Suprapubic skin (tissue), 4 donors: ENCODE measurements around the gene PCBP3. TPM values are rescaled to one million over a fixed set of nuclear protein-coding genes. Genes with fewer than 3 reads are reported as not detected.

Experiments used
- DNase-seq, 2 donors: peaks; one replicate each; pipeline ENCODE4 v3.0.0-alpha.2; 2019; ENCODE audit warnings: low spot score in 2 of 2
- H3K27ac ChIP-seq: fragments of 200-600 bp; sonication (generic); one replicate; pipeline ENCODE4 v1.5.1; 2019
- H3K27me3 ChIP-seq: fragments of 200-600 bp; sonication (generic); one replicate; pipeline ENCODE4 v1.5.1; 2019
- H3K36me3 ChIP-seq: fragments of 200-600 bp; sonication (generic); one replicate; pipeline ENCODE4 v1.5.1; 2019
- H3K4me1 ChIP-seq: fragments of 200-600 bp; sonication (generic); one replicate; pipeline ENCODE4 v1.5.1; 2019
- H3K4me3 ChIP-seq: fragments of 200-600 bp; sonication (generic); one replicate; pipeline ENCODE4 v1.5.1; 2019; ENCODE audit warnings: mild to moderate bottlenecking
- H3K9me3 ChIP-seq: fragments of 200-600 bp; sonication (generic); one replicate; pipeline ENCODE4 v1.5.1; 2019
- EP300 ChIP-seq: sonication (generic); formaldehyde crosslinking; IDR thresholded peaks from one replicate; pipeline ENCODE4 v1.6.1; 2017; ENCODE audit warnings: antibody characterized with exemption
- POLR2A ChIP-seq, 2 donors: fragments of 450-650 bp; IDR thresholded peaks; one replicate each; pipeline ENCODE4 v1.6.1; 2017; ENCODE audit warnings: antibody characterized with exemption in 2 of 2, mild to moderate bottlenecking in 2 of 2, moderate library complexity in 2 of 2
- POLR2AphosphoS5 ChIP-seq, 3 donors: sonication (generic); formaldehyde crosslinking; IDR thresholded peaks; one replicate each; pipeline ENCODE4 v1.6.1; 2017; ENCODE audit warnings: antibody characterized with exemption in 3 of 3
- WGBS: methylation state at CpG from one replicate; pipeline ENCODE4 v1.1.5; 2018; 5-methylcytosine and 5-hydroxymethylcytosine counted together
- total RNA-seq, 4 donors: library from RNA; depleted of rRNA; stranded (reverse); fragments of >200 nt; gene quantifications; one replicate each; pipeline ENCODE4 v1.1.0, GENCODE V29; 2016
- TF ChIP-seq, protein P1 (sequence below), 2 donors: fragments of 200-600 bp in 1 of 2; fragments of 450-650 bp in 1 of 2; sonication (generic) in 1 of 2; IDR thresholded peaks; one replicate each; pipeline ENCODE4 v1.5.1; 2016 to 2019; ENCODE audit warnings: antibody characterized with exemption in 2 of 2, mild to moderate bottlenecking in 1 of 2, moderate library complexity in 1 of 2

Gene PCBP3
- total RNA-seq, 4 donors from 2014 or later = 0.97 to 7.3 (median 2.7) TPM

DNA sequence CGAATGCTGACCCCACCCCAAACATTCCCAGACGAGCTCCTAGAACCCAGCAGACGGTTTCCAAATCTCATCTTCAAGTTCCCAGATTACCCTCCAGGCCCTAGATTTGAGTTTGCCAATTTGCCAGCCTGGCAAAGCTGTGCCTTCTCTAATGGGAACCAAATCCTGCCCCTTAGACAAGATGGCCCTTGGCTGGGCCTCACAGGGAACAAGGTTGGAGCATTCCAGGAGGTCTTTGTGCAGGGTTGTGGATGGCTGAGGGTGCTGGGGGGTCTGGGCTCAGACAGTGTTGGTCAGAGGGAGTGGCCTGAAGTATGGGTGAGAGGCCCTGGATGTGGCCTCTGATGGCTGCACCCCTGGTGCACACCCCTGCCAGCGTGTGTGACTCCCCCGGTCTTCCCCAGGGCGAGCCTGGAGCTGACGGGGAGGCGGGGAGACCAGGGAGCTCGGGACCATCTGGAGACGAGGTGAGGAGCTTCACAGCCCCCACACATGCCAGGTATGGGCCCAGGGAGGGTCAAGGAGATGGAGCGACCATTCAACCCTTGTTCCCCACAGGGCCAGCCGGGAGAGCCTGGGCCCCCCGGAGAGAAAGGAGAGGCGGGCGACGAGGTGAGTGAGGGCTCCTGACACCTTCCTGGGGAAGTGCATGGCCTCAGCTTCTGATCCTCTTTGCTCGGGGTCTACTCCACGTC is 348.2 kb downstream of the PCBP3 start:
- Histone ChIP-seq H3K27me3 (no peaks in the 10 kb centered on the region), H3K27ac (peak overlapping the region; percentile 67), H3K9me3 (no peaks in the 10 kb centered on the region), H3K4me3 (no peak overlapping the region), H3K4me1 (peaks cover 12% of the 10 kb centered on the region), H3K36me3 (peaks cover 64% of the 10 kb centered on the region)
- WGBS = 84% methylated on average over 11 of the region's 18 CpGs
- TF ChIP-seq EP300 = no peak
- no peak for TF ChIP-seq POLR2AphosphoS5 (IDR thresholded peaks at IDR 0.05)
- TF ChIP-seq, protein P1, sequence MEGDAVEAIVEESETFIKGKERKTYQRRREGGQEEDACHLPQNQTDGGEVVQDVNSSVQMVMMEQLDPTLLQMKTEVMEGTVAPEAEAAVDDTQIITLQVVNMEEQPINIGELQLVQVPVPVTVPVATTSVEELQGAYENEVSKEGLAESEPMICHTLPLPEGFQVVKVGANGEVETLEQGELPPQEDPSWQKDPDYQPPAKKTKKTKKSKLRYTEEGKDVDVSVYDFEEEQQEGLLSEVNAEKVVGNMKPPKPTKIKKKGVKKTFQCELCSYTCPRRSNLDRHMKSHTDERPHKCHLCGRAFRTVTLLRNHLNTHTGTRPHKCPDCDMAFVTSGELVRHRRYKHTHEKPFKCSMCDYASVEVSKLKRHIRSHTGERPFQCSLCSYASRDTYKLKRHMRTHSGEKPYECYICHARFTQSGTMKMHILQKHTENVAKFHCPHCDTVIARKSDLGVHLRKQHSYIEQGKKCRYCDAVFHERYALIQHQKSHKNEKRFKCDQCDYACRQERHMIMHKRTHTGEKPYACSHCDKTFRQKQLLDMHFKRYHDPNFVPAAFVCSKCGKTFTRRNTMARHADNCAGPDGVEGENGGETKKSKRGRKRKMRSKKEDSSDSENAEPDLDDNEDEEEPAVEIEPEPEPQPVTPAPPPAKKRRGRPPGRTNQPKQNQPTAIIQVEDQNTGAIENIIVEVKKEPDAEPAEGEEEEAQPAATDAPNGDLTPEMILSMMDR (IDR thresholded peaks at IDR 0.05) = no peak
- TF ChIP-seq POLR2A (IDR thresholded peaks at IDR 0.05) = no peak
- peak; percentile 60 to 63 for DNase-seq

Other genes starting within 250 kb of the PCBP3 start
- 100 to 1,000 TPM in 2 of 4 donors, 10 to 100 TPM in 2; 71.9 to 157 (median 101) TPM for gene COL18A1, start 238.6 kb upstream of the PCBP3 start, total RNA-seq
- gene SLC19A1, start 101.3 kb upstream of the PCBP3 start, total RNA-seq = 1 to 10 TPM; 7.0 to 9.8 (median 7.9) TPM